DMS153 treated with DMSO at 0.1 percent for 48 hours (cell line): ENCODE data around the gene NAV3.

ENCODE experiments used
- DNase-seq: peaks from one replicate; lab custom pipeline; 2025; ENCODE audit not compliant: unreplicated experiment; lab: John Stamatoyannopoulos, UW

NAV3 gene

DNA sequence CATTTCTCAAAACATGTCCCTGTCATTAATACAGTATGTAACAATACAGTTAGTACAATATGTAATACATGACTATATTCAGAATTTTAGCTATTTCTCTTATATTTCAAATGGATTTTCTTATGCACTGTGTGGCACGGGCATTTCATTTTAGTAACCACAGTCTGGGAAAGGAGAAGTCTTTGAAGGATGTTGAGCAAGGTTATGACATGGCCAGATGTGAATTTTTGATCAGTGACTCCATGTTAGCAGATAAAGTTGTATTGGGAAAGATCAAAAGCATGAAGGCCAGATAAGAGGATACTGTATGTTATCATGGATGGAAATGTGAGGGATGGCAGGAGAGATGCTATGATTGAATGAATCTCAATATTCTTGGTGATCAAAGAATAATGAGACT, 285.2 kb downstream of the NAV3 start:
- no peak for DNase-seq

DNA sequence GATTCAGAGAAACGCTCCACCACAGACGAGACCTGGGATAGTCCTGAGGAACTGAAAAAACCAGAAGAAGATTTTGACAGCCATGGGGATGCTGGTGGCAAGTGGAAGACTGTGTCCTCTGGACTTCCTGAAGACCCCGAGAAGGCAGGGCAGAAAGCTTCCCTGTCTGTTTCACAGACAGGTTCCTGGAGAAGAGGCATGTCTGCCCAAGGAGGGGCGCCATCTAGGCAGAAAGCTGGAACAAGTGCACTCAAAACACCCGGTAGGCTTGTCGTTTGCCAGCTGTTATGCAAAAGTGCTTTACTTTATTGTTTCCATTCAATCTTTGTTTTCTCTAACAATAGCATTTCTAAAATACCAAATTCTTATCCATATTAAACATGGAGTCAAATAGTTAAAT, 287.3 kb downstream of the NAV3 start:
- DNase-seq: no peak

DNA sequence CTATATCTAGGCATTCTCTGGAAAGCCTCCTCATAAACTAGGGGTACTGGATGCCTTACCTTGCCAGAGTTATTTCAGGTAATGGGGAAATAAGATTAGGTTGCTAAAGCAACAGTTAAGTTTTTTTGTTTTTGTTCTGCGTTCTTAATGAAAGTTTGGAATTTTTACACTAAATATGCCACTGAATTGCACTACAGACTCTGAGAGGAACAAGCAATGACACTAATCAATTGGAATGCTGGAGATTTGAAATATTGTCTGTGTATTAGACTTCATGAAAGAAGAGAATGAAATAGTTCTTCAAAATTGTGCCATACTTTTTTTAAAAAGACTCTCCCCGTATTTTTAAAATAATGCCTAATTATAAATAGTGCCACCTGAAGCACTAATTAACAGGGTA, 287.8 kb downstream of the NAV3 start:
- no peak for DNase-seq

DNA sequence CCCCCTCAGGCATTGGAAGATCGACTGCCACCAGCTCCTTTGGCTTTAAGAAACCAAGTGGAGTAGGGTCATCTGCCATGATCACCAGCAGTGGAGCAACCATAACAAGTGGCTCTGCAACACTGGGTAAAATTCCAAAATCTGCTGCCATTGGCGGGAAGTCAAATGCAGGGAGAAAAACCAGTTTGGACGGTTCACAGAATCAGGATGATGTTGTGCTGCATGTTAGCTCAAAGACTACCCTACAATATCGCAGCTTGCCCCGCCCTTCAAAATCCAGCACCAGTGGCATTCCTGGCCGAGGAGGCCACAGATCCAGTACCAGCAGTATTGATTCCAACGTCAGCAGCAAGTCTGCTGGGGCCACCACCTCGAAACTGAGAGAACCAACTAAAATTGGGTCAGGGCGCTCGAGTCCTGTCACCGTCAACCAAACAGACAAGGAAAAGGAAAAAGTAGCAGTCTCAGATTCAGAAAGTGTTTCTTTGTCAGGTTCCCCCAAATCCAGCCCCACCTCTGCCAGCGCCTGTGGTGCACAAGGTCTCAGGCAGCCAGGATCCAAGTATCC, 288.7 kb downstream of the NAV3 start:
- DNase-seq: no peak

DNA sequence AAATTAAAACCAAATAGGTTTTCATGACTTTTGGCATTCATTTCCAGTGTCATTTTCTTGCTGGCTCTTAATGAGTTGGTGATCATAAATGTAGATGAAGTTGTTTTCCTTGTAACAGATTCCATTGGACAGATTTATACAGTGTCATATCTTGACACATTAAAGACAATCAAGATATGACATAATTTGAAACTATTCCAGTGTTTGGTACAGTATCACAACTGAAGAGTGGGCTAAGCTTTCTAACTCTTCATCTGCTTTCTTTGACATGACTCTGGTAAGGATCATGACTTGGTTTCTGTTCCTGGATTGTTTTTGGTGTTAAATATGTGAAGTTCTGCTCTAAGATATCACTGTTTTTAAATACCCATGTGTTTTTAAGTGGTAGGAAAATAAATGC, 289.6 kb downstream of the NAV3 start:
- no peak for DNase-seq

DNA sequence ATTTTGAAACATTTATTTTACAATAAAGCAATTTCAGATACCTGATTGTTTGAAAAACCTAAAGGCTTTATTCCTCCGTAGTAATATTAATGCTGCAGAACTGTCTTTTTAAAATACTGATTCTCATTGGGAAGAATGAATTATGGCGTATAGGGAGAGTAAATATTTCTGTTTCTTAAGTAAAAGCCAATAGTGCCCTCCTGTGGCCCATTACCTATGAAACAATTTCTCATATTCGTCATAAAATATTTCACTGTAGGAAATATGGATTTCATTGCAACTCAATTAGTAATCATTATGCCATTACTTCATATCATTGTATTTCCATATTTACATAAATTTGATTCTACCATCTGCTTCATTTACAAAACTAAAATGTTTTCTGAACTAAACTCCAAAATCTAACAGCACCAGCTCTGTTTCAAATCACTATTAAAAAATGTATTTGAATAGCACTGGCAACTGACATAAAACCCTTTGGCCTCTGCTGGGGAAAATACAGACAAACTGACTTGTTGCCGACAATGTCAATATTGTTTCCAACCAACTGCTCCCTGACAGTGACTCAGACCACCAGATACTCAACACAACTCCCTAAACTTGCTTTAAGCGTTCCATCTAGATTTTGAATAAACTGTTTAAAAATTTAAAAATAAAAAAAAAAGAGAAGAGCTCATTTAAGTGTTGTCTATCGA, 290.3 kb downstream of the NAV3 start:
- peak; percentile 25 for DNase-seq

DNA sequence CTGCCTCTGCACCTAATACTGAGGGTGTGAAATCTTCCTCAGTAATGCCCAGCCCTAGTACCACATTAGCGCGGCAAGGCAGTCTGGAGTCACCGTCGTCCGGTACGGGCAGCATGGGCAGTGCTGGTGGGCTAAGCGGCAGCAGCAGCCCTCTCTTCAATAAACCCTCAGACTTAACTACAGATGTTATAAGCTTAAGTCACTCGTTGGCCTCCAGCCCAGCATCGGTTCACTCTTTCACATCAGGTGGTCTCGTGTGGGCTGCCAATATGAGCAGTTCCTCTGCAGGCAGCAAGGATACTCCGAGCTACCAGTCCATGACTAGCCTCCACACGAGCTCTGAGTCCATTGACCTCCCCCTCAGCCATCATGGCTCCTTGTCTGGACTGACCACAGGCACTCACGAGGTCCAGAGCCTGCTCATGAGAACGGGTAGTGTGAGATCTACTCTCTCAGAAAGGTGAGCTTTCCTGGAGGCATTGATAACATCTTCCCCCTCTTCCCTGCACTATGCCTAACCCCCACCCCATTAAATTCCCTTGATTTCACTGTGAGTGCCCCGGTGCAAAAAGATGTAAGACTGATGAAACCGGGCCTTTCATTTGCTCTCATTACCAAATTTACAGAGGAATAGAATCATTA, 291.4 kb downstream of the NAV3 start:
- no peak for DNase-seq

DNA sequence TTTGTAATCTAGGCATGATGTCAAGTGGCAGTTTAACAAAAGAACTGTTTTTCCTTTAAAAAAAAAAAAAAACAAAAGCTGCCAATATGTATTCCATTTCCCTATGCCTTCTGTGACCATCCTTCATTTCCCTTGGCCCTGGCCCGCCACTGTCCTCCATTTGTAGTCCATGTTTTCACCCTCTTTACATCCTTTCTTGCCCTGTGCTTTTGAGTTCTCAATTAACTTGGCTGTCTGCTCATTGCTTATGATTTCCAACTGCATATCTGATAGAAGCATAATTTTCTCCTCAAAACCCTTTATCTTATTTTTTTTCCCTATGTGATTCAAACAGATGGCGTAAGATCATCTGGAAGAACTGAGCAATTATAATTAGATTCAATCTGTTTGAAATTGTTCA, 297.5 kb downstream of the NAV3 start:
- DNase-seq: no peak

DNA sequence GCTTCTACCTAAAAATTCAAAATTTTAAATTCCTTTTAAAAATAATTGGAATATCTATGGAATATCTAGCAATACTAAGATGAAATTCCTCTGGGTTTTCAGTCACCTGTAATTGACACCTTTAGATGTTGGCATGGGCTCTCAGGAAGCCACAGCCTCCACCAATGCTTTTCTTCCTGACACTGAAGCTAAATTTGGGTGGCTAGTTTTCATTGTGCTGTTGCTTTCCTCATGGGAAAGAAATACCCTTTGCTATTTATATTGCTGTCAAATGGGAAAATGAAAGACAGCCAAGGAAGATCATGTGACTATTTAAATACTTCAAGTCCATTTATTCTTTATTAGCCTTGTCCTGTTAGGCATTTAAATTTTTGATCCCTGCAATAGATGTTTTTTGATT, 313.0 kb downstream of the NAV3 start:
- no peak for DNase-seq

DNA sequence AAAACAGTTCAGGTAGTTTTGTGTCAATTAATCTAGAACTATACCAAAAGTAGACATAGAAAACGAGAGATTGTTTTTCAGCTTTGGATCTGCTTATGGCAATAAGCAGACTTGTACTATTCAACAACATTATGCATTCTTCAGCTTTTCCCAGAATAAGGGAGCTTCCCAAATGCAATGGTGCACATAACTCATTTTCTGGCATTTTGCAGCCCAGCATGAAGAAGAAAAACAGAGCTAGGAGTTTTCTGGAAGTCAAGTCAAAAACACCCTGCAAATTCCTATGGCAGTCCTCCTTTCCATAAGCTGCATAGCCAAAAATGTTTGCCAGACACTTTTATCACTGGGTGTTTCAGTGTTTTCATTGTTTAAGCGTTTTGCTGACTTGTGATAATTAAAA, 314.7 kb downstream of the NAV3 start:
- DNase-seq: no peak

DNA sequence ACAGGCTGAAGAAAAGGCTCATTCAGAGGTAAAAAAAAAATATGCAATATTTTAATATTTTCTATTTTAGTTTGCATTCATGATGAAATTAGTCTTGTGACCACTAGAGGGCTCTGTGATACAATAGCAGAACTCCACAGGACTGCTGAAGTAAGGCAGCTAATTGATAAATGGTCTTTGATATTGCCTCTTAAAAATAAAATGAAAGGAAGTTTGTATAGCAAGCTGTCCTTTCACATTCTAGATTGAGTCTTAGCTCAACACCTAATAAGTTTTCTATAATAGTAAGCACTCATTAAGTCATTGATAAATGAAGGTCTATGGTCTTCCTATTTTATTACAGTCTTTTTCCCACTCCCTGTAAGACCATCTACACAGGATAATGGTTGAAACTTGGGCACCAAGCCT, 315.7 kb downstream of the NAV3 start:
- peak; percentile 48 for DNase-seq

DNA sequence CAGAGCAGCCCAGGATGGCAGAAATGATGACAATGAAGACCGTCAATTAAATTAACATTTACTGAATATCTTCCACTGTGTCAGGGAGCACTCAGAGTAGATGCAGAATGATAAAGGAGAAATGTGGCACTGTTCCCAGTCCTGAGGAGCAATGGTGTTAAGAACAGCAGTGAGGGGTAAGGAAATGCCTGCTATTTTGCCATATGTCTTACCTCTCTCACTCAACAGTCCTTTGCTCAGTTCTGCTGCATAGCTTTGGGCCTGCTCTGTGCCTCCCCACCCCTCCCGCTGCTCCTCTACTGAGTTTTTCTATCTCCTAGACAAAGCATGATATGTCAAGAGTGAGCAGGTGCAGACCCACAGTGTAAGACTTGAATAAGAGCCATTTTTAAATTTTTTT, 318.8 kb downstream of the NAV3 start:
- DNase-seq: no peak

DNA sequence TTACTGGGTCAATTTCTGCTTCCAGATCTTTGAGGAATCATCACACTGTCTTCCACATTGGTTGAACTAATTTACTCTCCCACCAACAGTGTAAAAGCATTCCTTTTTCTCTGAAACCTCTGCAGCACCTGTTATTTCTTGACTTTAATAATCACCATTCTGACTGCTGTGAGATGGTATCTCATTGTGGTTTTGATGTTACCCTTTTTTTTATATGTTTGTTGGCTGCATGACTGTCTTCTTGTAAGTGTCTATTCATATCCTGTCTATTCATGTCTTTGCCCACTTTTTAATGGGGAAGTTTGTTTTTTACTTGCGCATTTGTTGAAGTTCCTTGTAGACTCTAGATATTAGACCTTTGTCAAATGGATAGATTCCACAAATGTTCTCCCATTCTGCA, 324.9 kb downstream of the NAV3 start:
- DNase-seq: no peak

DNA sequence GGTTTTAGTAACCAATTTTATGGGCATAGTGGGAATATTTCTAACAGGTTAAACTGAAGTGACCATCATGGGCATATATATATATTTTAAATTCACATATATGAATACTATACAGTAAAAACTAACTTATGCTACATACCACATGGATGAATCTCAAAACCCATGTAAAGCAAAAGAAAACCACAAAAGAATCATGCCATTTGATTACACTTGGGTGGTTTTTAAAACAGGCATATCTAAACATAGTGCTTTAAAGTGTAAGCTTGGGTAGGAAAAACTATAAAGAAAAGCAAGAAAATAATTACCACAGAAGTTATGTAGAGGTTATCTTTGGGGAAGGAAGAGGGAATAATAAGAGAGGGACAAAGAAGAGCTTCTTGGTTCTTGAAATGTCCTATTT, 326.1 kb downstream of the NAV3 start:
- DNase-seq: no peak

DNA sequence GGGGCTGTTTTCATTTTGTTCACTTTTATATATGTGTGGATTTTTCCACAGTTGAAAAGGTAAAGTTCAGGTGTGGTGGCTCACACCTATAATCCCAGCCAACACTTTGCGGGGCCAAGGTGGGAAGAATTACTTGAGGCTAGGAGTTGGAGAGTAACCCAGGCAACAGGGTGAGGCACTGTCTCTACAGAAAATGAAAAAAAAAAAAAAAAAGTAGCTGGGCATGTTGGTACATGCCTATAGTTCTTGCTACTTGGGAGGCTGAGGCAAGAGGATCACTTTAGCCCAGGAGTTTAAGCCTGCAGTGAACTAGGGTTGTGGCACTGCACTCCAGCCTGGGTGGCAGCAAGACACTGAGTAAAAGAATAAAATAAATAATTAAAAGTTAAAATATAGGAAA, 326.5 kb downstream of the NAV3 start:
- no peak for DNase-seq

DNA sequence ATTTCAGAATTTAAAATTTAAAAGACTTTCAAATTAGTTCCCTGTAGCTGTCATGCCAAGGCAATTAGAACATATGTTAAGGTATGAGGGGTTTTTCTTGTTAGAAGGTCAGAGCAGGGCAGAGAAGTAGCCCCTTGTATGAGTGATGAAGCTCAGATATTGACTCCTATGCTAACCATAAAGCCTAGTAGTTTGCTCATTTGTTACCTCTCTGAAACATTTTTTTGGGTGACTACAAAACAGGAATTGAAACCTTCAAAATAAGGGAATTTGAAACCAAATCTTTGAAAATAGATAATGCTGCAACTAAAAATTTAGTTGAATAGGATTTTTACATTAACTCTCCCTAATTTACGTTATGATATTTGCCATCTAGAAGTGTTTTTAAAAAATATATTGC, 333.5 kb downstream of the NAV3 start:
- DNase-seq: no peak

DNA sequence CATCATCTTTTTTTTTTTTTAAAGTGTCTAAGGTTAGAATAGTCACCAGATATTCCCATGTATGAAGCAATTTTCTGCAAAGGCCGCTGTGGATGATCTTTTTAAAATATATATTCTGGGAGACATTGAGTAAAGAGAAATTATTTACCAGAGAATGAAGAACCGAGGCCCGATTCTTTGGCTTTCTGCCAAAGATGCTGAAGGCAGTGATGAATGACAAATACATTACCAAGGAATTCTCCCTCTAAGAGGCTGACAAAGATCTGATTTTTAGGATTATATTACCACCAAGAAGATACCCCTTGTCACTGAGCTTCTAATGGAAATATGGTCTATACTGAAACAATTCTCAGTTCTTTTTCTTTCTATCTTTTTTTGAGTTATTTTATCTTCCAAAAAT, 336.8 kb downstream of the NAV3 start:
- DNase-seq: no peak

DNA sequence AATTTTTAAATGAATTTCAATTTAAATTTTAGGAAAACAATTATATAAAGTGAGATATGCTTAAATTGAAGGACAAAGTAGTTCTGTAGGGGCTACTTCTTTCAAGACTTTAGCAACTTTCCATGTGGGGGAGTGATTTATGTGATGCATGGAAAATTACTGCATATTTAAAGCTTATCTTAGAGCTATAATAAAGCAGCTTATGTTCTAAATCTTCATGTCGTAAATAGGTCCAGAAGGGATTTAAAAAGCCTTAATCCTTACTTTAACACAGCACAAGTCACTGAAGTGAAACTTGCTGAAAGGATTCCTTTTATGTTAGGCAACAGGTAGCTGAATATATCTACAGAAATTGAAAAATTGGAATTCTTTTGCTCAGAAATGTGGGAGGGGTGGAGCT, 340.4 kb downstream of the NAV3 start:
- no peak for DNase-seq

DNA sequence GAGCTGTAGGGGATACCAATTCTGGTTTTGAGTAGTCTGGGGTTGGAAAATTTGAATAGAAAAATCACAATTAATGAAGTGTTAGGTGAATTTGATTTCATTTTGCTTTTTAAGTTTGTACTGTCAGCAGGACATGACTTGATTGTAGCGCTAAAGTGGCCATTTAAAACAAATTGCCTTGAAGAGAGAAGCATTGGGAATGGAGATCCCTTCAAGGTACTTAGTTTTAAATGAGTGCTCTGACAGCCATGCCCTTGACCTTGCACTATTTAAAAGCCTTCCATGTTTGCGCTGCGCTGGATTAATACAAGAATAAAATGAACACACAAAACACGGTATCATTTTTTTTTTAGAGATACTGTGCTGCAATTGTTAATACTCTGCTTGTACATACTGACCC, 345.9 kb downstream of the NAV3 start:
- DNase-seq: no peak

DNA sequence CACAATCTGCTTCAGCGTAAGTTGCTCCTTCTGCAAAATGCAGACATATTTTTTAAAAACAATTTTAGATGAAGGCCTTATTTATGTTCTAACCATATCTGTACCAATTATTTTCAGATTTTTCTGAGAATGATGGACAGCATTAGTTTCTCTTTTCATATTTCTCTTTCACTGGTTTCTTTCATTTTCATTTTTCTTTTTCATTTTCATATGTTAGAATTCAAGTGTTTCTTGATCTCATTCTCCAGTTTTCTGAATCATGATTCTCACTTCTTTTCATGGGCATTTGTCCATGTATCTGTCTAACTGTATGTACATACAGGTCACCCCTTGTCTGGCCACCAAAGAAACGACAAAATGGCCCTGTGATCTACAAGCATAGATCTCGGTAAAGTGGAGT, 346.6 kb downstream of the NAV3 start:
- no peak for DNase-seq

DNA sequence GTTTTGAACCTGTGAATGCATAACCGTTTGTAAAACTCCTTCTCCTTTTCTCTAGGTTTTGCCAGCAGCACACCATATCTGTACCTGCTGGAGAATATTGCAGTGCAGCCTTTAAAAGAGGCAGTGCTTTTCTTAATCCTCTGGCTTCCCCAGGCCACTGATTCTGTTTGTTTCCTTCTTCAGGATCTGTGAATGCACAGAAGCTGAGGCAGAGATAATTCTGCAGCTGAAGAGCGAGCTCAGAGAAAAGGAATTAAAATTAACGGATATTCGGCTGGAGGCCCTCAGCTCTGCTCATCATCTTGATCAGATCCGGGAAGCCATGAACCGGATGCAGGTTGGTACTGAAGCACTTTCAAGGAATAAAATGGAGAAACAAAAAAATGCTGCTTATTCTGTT, 348.7 kb downstream of the NAV3 start:
- no peak for DNase-seq

DNA sequence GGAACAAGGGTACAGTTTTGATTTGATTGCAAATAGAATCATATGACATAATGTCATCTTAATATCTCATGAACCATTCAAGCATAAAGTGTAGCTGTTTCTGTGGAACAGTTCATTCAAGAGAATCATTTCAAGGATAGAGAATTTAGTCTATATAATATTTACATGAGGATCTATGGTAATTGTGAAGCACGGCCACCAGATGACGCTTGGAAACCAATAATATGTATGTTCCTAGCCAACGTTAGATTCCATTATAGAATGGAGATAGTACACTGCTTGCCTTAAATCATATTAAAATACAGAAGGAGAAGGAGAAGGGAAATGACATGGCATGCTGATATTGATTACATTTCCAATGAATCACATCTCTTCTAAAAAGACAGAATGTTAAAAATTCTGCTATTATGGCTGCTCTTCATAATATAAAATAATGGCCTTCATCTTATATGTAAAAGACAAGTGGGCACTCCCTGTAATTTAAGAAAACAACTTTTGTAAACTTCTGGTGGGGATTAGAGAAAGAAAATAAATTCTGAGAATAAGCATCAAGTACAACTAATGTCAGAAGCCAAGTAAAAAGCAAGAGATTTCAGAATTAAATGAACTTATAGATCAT, 351.0 kb downstream of the NAV3 start:
- peak; percentile 53 for DNase-seq
